ENCODE measurements around the gene AKR1E2.

DNA sequence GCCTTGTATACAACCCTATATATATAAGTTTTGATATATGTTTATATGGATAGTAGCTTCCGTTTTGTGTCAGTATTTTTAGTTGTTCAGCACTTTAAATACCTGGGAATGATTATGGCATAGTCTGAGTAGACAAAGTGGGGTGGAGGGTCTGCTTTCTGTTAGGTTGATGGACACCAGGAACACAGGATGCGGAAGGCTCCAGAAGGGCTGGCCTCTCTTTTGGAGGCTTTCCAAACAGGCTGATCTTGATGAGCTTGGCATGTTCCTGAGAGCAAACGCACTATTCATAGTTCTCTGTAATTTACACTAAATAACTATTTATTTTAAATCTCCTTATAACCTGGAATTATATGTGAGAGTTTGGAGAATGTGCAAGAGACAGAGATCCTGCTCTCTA lies 12.7 kb downstream of the AKR1E2 start:
- TF ChIP-seq, protein P1, sequence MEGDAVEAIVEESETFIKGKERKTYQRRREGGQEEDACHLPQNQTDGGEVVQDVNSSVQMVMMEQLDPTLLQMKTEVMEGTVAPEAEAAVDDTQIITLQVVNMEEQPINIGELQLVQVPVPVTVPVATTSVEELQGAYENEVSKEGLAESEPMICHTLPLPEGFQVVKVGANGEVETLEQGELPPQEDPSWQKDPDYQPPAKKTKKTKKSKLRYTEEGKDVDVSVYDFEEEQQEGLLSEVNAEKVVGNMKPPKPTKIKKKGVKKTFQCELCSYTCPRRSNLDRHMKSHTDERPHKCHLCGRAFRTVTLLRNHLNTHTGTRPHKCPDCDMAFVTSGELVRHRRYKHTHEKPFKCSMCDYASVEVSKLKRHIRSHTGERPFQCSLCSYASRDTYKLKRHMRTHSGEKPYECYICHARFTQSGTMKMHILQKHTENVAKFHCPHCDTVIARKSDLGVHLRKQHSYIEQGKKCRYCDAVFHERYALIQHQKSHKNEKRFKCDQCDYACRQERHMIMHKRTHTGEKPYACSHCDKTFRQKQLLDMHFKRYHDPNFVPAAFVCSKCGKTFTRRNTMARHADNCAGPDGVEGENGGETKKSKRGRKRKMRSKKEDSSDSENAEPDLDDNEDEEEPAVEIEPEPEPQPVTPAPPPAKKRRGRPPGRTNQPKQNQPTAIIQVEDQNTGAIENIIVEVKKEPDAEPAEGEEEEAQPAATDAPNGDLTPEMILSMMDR (IDR thresholded peaks at IDR 0.05; ENCODE audit: insufficient read depth, low read depth, low read length), result no peak
- no peak for TF ChIP-seq EZH2 (IDR thresholded peaks at IDR 0.05; ENCODE audit: insufficient read depth, low read length)
